ENCODE measurements around the gene SMNDC1.

Gene SMNDC1

GRCh38 chr10:110244550-110244949 lies 60.2 kb downstream of the SMNDC1 start:
- DNase-seq, result no peak

DNA sequence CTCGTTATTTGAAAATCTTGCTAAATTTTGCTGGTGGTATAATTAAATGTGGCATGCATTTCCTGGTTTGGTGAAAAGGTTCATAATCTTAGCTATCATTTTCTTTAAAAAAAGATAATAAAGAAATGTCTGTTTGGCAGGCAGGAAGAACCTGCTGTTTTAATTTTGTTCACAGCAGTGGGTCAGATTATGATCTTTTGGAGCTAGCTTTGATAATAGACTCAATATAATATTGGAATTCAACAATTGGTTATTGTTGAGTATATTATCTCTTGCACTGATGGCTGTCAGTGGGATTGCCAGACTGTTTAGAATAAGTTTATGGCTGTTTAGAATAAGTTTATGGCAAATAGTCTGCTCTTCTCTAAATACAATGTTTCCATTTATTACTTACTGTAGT lies 62.2 kb downstream of the SMNDC1 start:
- no peak for DNase-seq

DNA sequence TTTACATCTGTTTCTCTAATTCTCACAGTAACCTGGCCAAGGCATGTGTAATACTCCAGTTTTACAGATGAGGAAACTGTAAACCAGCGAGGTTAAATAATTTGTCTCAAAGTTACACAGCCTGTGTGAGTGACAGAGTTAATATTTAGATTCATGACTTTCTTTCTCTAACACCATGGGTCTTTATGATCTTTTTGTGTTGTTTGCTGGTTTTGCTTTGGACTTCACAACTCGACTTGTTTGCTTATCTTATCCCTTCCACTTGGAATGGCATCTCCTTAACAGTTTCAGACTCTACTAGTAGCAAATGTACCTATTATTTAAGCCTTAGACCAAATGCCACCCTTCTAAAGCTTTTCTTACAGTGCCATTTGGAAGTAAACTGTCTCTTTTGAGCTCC lies 62.9 kb downstream of the SMNDC1 start:
- DNase-seq, result no peak

DNA sequence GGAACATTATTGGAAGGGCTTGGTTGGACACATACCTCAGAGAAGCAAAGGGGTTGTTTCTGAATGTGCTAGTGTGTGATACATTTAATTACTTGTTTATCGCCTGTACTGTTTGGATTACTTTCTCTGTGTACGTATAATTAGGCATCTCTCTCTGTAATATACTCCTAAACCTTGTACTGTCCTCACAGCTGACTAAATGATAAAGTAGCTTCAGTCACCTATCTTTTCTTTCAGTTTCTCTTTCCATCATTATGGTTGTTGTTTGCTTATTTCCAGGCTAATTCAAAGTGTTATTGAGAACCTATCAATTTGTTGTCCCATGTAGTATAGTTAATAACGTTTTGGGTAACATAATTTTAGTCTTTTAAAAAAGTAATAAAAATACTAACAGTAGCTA lies 63.3 kb downstream of the SMNDC1 start:
- no peak for DNase-seq
